OCI-LY7 (cell line): ENCODE data around the gene STAC3.

ENCODE experiments used
- CTCF ChIP-seq: fragments of 200-600 bp; sonication (generic); conservative IDR thresholded peaks from 2 replicates; pipeline ENCODE4 v1.5.1; 2014; ENCODE audit warnings: mild to moderate bottlenecking, antibody characterized with exemption, low read length, moderate library complexity, mixed read lengths
- EZH2phosphoT487 ChIP-seq: fragments of 200-600 bp; sonication (generic); IDR thresholded peaks from 2 replicates; pipeline ENCODE4 v1.6.1; 2018; ENCODE audit warnings: low read depth, borderline replicate concordance, mild to moderate bottlenecking, mixed run types, antibody characterized with exemption, low read length, moderate library complexity, mixed read lengths

- TF ChIP-seq CTCF: no peak
- no peak for TF ChIP-seq EZH2phosphoT487
These were observed 15.3 kb downstream of the STAC3 start for GRCh38 chr12:57235728-57236131.
